GM12878 (cell line): ENCODE measurements around the gene VRK3. TPM values are rescaled to one million over a fixed set of nuclear protein-coding genes. Genes with fewer than 3 reads are reported as not detected.

ENCODE experiments used
- ATAC-seq: fragments of 200-7000 bp; cut with Tn5 transposase; 3 replicates; pipeline ENCODE4 v1.9.1; 2020; ENCODE audit warnings: mild to moderate bottlenecking, moderate library complexity
- BruUV-seq: library from RNA; stranded (reverse); fragments of 400-500 nt; replicated peaks from 2 replicates; lab custom pipeline; 2021; lab: Mats Ljungman, UMichigan
- CTCF ChIA-PET: fragments of 300-600 bp; sonication (Branson Sonifier 250); formaldehyde crosslinking; extraction: SDS; loops from one replicate; lab custom pipeline; 2021; ENCODE audit warnings: inconsistent platforms; lab: Yijun Ruan, JAX
- POLR2A ChIA-PET: fragments of 350-600 bp; formaldehyde crosslinking; extraction: SDS; loops from one replicate; lab custom pipeline; 2021; ENCODE audit warnings: inconsistent platforms; lab: Charles Lee
- RAD21 ChIA-PET: fragments of 300-600 bp; sonication (Branson Sonifier 250); formaldehyde crosslinking; loops from one replicate; lab custom pipeline; 2023; ENCODE audit warnings: antibody characterized with exemption; ENCODE audit not compliant: unreplicated experiment; lab: Charles Lee
- SMC1A ChIA-PET: fragments of 300-600 bp; sonication (Branson Sonifier 250); formaldehyde crosslinking; loops from one replicate; lab custom pipeline; 2023; ENCODE audit not compliant: unreplicated experiment, uncharacterized antibody; lab: Charles Lee
- DNase-seq: peaks from one replicate; pipeline ENCODE4 v3.0.0-alpha.2; 2011; ENCODE audit warnings: low read depth, low spot score
- FAIRE-seq: peaks from 3 replicates; lab custom pipeline; 2011; peaks lifted over from hg19 to GRCh38; lab: Jason Lieb, UNC
- H2AFZ ChIP-seq: 2 replicates; pipeline ENCODE4 v1.6.0; 2011; ENCODE audit warnings: low read depth, low read length, control low read depth; ENCODE audit not compliant: control insufficient read depth
- H3K27ac ChIP-seq: 2 replicates; pipeline ENCODE4 v1.5.1; 2011; ENCODE audit warnings: control low read depth; ENCODE audit not compliant: control insufficient read depth, insufficient read depth
- H3K27me3 ChIP-seq, 2 experiments: replicated peaks in 1 of 2; 2 replicates each; pipeline versions ENCODE4 v1.6.0 to v1.6.1; 2011; ENCODE audit warnings: low read length in 1 of 2; ENCODE audit not compliant: control insufficient read depth in 2 of 2, insufficient read depth in 2 of 2
- H3K36me3 ChIP-seq, 2 experiments: 2 replicates each; pipeline ENCODE4 v1.5.1; 2011; ENCODE audit warnings: low read length in 1 of 2; ENCODE audit not compliant: control insufficient read depth in 2 of 2, insufficient read depth in 2 of 2
- H3K4me1 ChIP-seq: 2 replicates; pipeline ENCODE4 v1.6.1; 2011; ENCODE audit warnings: mild to moderate bottlenecking, low read length, moderate library complexity, mixed read lengths; ENCODE audit not compliant: control insufficient read depth, insufficient read depth
- H3K4me2 ChIP-seq: 2 replicates; pipeline ENCODE4 v1.6.0; 2011; ENCODE audit warnings: control low read depth; ENCODE audit not compliant: control insufficient read depth, insufficient read depth
- H3K4me3 ChIP-seq: fragments of 200-600 bp; sonication (generic); 2 replicates; pipeline ENCODE4 v1.5.1; 2016
- H3K79me2 ChIP-seq: 2 replicates; pipeline ENCODE4 v1.6.0; 2011; ENCODE audit warnings: low read length; ENCODE audit not compliant: control insufficient read depth, insufficient read depth
- H3K9ac ChIP-seq: 2 replicates; pipeline ENCODE4 v1.8.0; 2011; ENCODE audit warnings: low read length, control low read depth, mixed read lengths; ENCODE audit not compliant: control insufficient read depth, insufficient read depth
- H3K9me3 ChIP-seq: replicated peaks from 3 replicates; pipeline ENCODE4 v1.5.1; 2011; ENCODE audit warnings: mild to moderate bottlenecking, low read length; ENCODE audit not compliant: control insufficient read depth, insufficient read depth
- H4K20me1 ChIP-seq: 2 replicates; pipeline ENCODE4 v1.6.0; 2011; ENCODE audit not compliant: control insufficient read depth, insufficient read depth
- CBX5 ChIP-seq: sonication (generic); IDR thresholded peaks from 2 replicates; pipeline ENCODE4 v1.6.1; 2016; ENCODE audit warnings: low read depth, moderate library complexity, mild to moderate bottlenecking, inconsistent platforms
- CEBPB ChIP-seq, 2 experiments: fragments of 150-350 bp in 1 of 2; IDR thresholded peaks; 2 replicates each; pipeline ENCODE4 v1.6.1; 2012 to 2014; ENCODE audit warnings: low read depth in 2 of 2, low read length in 2 of 2, borderline replicate concordance in 1 of 2, inconsistent platforms in 1 of 2
- HCFC1 ChIP-seq: fragments of 150-350 bp; IDR thresholded peaks from 2 replicates; pipeline ENCODE4 v1.6.1; 2014; ENCODE audit warnings: low read length
- HDGF ChIP-seq: fragments of 450-650 bp; IDR thresholded peaks from 2 replicates; pipeline ENCODE4 v1.6.1; 2016; ENCODE audit warnings: antibody characterized with exemption
- MEF2A ChIP-seq: IDR thresholded peaks from 2 replicates; pipeline ENCODE4 v1.6.1; 2011; ENCODE audit warnings: low read depth, mild to moderate bottlenecking, low read length, moderate library complexity; ENCODE audit not compliant: insufficient read depth
- MYC ChIP-seq: IDR thresholded peaks from 2 replicates; pipeline ENCODE4 v1.6.1; 2011; ENCODE audit warnings: mild to moderate bottlenecking, low read length, moderate library complexity, inconsistent platforms; ENCODE audit not compliant: insufficient read depth, insufficient replicate concordance, insufficient read length, severe bottlenecking
- RB1 ChIP-seq: fragments of 450-650 bp; formaldehyde crosslinking; IDR thresholded peaks from 2 replicates; pipeline ENCODE4 v1.6.1; 2017; ENCODE audit warnings: mild to moderate bottlenecking, borderline replicate concordance
- RELA ChIP-seq: fragments of 450-650 bp; IDR thresholded peaks from 2 replicates; pipeline ENCODE4 v1.8.0; 2014; ENCODE audit warnings: borderline replicate concordance; ENCODE audit not compliant: partially characterized antibody
- RELB ChIP-seq: fragments of 450-650 bp; IDR thresholded peaks from 2 replicates; pipeline ENCODE4 v1.6.1; 2017; ENCODE audit warnings: low read depth, mild to moderate bottlenecking, moderate library complexity
- SMAD1 ChIP-seq: fragments of 450-650 bp; IDR thresholded peaks from 2 replicates; pipeline ENCODE4 v1.6.1; 2018; ENCODE audit warnings: mild to moderate bottlenecking, low read depth; ENCODE audit not compliant: partially characterized antibody
- ZNF24 ChIP-seq: fragments of 450-650 bp; IDR thresholded peaks from 2 replicates; pipeline ENCODE4 v1.6.1; 2017; ENCODE audit warnings: antibody characterized with exemption, mild to moderate bottlenecking
- ZNF687 ChIP-seq: fragments of 450-650 bp; IDR thresholded peaks from 2 replicates; pipeline ENCODE4 v1.6.1; 2017; ENCODE audit warnings: mild to moderate bottlenecking, moderate library complexity
- ZSCAN29 ChIP-seq: fragments of 450-650 bp; IDR thresholded peaks from 2 replicates; pipeline ENCODE4 v1.6.1; 2017; ENCODE audit warnings: mild to moderate bottlenecking, moderate library complexity
- WGBS: methylation state at CpG from one replicate; pipeline ENCODE4 v1.1.6; 2016; ENCODE audit warnings: low lambda C conversion rate; ENCODE audit not compliant: insufficient replicate concordance, insufficient coverage; ENCODE audit errors: missing lambda C conversion rate; 5-methylcytosine and 5-hydroxymethylcytosine counted together
- in situ Hi-C: fragments of 300-500 bp; cut with MboI; formaldehyde crosslinking; loops from 9 replicates; pipeline ENCODE4 v1.14.3; 2018; ENCODE audit warnings: mixed read lengths
- intact Hi-C: fragments of 100-400 bp; cut with micrococcal nuclease; formaldehyde crosslinking; loops from one replicate; pipeline ENCODE4 v1.14.2; 2022; ENCODE audit not compliant: unreplicated experiment
- polyA plus RNA-seq, 11 experiments: library from polyadenylated mRNA; depleted of rRNA in 4 of 11; unstranded in 6 of 11; stranded (reverse) in 5 of 11; fragments of >200 nt; fragmentation: Nextera tagmentation in 4 of 11; fragmentation: Illumina TruSeq in 1 of 11; extraction: Ambion mirVana in 4 of 11; extraction: Trizol in 1 of 11; gene quantifications; 1 replicate in 1 of 11; 2 replicates in 10 of 11; pipeline versions ENCODE4 v1.2.1 to v1.2.3, GENCODE V29; 2011 to 2016; ENCODE audit warnings: inconsistent platforms in 2 of 11, missing spikeins in 2 of 11, low read depth in 1 of 11
- total RNA-seq, 4 experiments: library from RNA; depleted of rRNA in 3 of 4; stranded (reverse); fragments of >200 nt in 3 of 4; fragmentation: Illumina TruSeq in 1 of 4; extraction: Trizol in 1 of 4; gene quantifications; 2 replicates each; pipeline versions ENCODE4 v1.2.1 to v1.2.3, GENCODE V29; 2013 to 2021
- TF ChIP-seq, protein P1 (sequence below): fragments of 450-650 bp; IDR thresholded peaks from 2 replicates; pipeline ENCODE4 v1.6.1; 2017; ENCODE audit warnings: antibody characterized with exemption, mild to moderate bottlenecking, moderate library complexity

The VRK3 gene
- total and polyA plus RNA-seq, 10 of the 15 experiments (the other 5 are each of a cell fraction or from before 2014, with no cell fraction given), result 17.3 to 61.9 (median 35.5) TPM

- FAIRE-seq, result peak; percentile 41
- BruUV-seq, result TSS peak; percentile 76
- ChIA-PET RAD21 (interaction anchor here (1.0 to 5.0 kb wide), 13 partner anchors 12 to 82 kb away, joined by 3 to 66 read pairs (median 5); partner anchors contain the start of genes AKT1S1, IL4I1, PNKP and TBC1D17), SMC1A (interaction anchor here (0.8 to 4.8 kb wide), 15 partner anchors 9 to 116 kb away, joined by 3 to 78 read pairs (median 5); partner anchors contain the start of genes AKT1S1, FUZ, IL4I1 and TBC1D17), POLR2A (interaction anchor here (0.6 to 5.8 kb wide), 21 partner anchors 10 to 288 kb away, joined by 3 to 113 read pairs (median 7); partner anchors contain the start of genes AKT1S1, IL4I1, PTOV1 and RRAS), CTCF (interaction anchor here (0.8 to 3.3 kb wide), 12 partner anchors 11 to 211 kb away, joined by 3 to 33 read pairs (median 4); partner anchors contain the start of genes AKT1S1, PNKP and TBC1D17)
- Histone ChIP-seq H3K4me1 (peaks cover 20% of the 10 kb centered on the region), H4K20me1 (no peaks in the 10 kb centered on the region), H3K27ac (peak within 1 kb of the TSS; percentile 94), H3K9me3 (no peaks in the 10 kb centered on the region), H2AFZ (peak within 1 kb of the TSS; percentile 82), H3K36me3 (peaks cover 9 to 25% of the 10 kb centered on the region in 2 experiments; a peak in 3 of 4 replicates), H3K79me2 (peaks cover 74% of the 10 kb centered on the region), H3K4me2 (peak within 1 kb of the TSS; percentile 97), H3K27me3 (no peaks in the 10 kb centered on the region), H3K4me3 (peak within 1 kb of the TSS; percentile 92), H3K9ac (peak within 1 kb of the TSS; percentile 95)
- WGBS, result 2% methylated on average over 48 of the region's 48 CpGs
- peak; percentile 46 for DNase-seq
- intact Hi-C loops (loop anchor here (2.0 to 5.0 kb wide), 2 partner anchors 32 to 52 kb away; partner anchors contain the start of genes AKT1S1, IL4I1 and TBC1D17), in situ Hi-C loops (no loop called here)
- peak; percentile 64 for ATAC-seq
- TF ChIP-seq HDGF (no peak; the same call in 1 of the 2 replicates), RELB (peak; percentile 77), RB1 (peak; percentile 97; the same call in 1 of the 2 replicates), ZNF687 (peak; percentile 85), CEBPB (IDR thresholded peaks at IDR 0.05; ENCODE audit: borderline replicate concordance in 1 of 2, low read depth in 2 of 2, low read length in 2 of 2) (no peak), ZSCAN29 (peak; percentile 87), HCFC1 (no peak), ZNF24 (no peak), SMAD1 (peak; percentile 91), CBX5 (no peak), MEF2A (peak; percentile 57; the same call in 1 of the 2 replicates), MYC (no peak), RELA (peak; percentile 66)
- TF ChIP-seq, protein P1, sequence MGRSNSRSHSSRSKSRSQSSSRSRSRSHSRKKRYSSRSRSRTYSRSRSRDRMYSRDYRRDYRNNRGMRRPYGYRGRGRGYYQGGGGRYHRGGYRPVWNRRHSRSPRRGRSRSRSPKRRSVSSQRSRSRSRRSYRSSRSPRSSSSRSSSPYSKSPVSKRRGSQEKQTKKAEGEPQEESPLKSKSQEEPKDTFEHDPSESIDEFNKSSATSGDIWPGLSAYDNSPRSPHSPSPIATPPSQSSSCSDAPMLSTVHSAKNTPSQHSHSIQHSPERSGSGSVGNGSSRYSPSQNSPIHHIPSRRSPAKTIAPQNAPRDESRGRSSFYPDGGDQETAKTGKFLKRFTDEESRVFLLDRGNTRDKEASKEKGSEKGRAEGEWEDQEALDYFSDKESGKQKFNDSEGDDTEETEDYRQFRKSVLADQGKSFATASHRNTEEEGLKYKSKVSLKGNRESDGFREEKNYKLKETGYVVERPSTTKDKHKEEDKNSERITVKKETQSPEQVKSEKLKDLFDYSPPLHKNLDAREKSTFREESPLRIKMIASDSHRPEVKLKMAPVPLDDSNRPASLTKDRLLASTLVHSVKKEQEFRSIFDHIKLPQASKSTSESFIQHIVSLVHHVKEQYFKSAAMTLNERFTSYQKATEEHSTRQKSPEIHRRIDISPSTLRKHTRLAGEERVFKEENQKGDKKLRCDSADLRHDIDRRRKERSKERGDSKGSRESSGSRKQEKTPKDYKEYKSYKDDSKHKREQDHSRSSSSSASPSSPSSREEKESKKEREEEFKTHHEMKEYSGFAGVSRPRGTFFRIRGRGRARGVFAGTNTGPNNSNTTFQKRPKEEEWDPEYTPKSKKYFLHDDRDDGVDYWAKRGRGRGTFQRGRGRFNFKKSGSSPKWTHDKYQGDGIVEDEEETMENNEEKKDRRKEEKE, result peak; percentile 17; the same call in 1 of the 2 replicates
Measured at GRCh38 chr19:49929121-49929610, 96.0 kb downstream of the VRK3 start, which contains the start of the genes ATF5 and NUP62. Gene ATF5 (plus strand): TSS chr19:49929205. CDS start chr19:49930851, 1,646 bp downstream. Gene NUP62 (minus strand): TSS chr19:49929504. CDS start chr19:49909807, 19,697 bp downstream.
